NB4 (cell line): Measurements from ENCODE around the gene VPS39.

Source experiments
- DNase-seq: peaks from one replicate; pipeline ENCODE4 v3.0.0; 2010; ENCODE audit warnings: low read depth
- H3K4me3 ChIP-seq: one replicate; pipeline ENCODE4 v1.5.1; 2011; ENCODE audit warnings: mild to moderate bottlenecking, low read depth, low read length, moderate library complexity
- CTCF ChIP-seq: IDR thresholded peaks from one replicate; pipeline ENCODE4 v1.5.1; 2012; ENCODE audit warnings: low read depth, low read length
- MAX ChIP-seq: IDR thresholded peaks from 2 replicates; pipeline ENCODE4 v1.6.1; 2011; ENCODE audit warnings: low read depth, low read length
- MYC ChIP-seq: IDR thresholded peaks from 2 replicates; pipeline ENCODE4 v1.6.1; 2011; ENCODE audit warnings: low read depth, low read length
- POLR2A ChIP-seq: IDR thresholded peaks from 2 replicates; pipeline ENCODE4 v1.6.1; 2011; ENCODE audit warnings: mild to moderate bottlenecking; ENCODE audit not compliant: insufficient read length; ENCODE audit errors: extremely low read depth

Gene VPS39

GRCh38 chr15:42119446-42119760, 88.7 kb downstream of the VPS39 start:
- H3K4me3 ChIP-seq, result no peak overlapping the region
- DNase-seq, result no peak
- TF ChIP-seq CTCF (no peak), MYC (no peak), POLR2A (no peak), MAX (no peak)

GRCh38 chr15:42118650-42119445, 89.3 kb downstream of the VPS39 start:
- peak; percentile 42 for DNase-seq
- H3K4me3 ChIP-seq, result no peak overlapping the region
- no peak for TF ChIP-seq POLR2A
- TF ChIP-seq MYC, result no peak
- TF ChIP-seq CTCF, result no peak

GRCh38 chr15:42111924-42112323, 96.2 kb downstream of the VPS39 start:
- H3K4me3 ChIP-seq, result no peak overlapping the region
- peak; percentile 100 for TF ChIP-seq MAX
- TF ChIP-seq MYC, result peak; percentile 99
- TF ChIP-seq CTCF, result no peak
- peak; percentile 92 for DNase-seq

- H3K4me3 ChIP-seq, result no peak overlapping the region
- DNase-seq, result no peak
- TF ChIP-seq POLR2A, result no peak
- no peak for TF ChIP-seq CTCF
- TF ChIP-seq MYC, result no peak
- no peak for TF ChIP-seq MAX
These were observed 97.7 kb downstream of the VPS39 start for GRCh38 chr15:42110367-42110766.

GRCh38 chr15:42108806-42109205, 99.3 kb downstream of the VPS39 start:
- no peak overlapping the region for H3K4me3 ChIP-seq
- peak; percentile 44 for DNase-seq
- no peak for TF ChIP-seq POLR2A
- TF ChIP-seq MYC, result no peak
- no peak for TF ChIP-seq CTCF
- TF ChIP-seq MAX, result no peak
